DND-41 (cell line): ENCODE data around the gene TRIM67.

ENCODE experiments used
- ATAC-seq: fragments of 200-7000 bp; cut with Tn5 transposase; 3 replicates; pipeline ENCODE4 v1.9.1; 2021; ENCODE audit warnings: low read depth; ENCODE audit not compliant: insufficient read depth
- DNase-seq: peaks from one replicate; pipeline ENCODE4 v3.0.0-alpha.2; 2020
- H2AFZ ChIP-seq: 2 replicates; pipeline ENCODE4 v1.6.0; 2012; ENCODE audit warnings: low read depth, low read length
- H3K27ac ChIP-seq: 2 replicates; pipeline ENCODE4 v1.5.1; 2012; ENCODE audit warnings: low read length, inconsistent platforms
- H3K27me3 ChIP-seq: fragments of 200-600 bp; sonication (generic); 2 replicates; pipeline ENCODE4 v1.6.0; 2012; ENCODE audit warnings: low read length, mild to moderate bottlenecking, inconsistent platforms; ENCODE audit not compliant: insufficient read depth, poor library complexity
- H3K36me3 ChIP-seq: 2 replicates; pipeline ENCODE4 v1.5.1; 2012; ENCODE audit warnings: low read length, inconsistent platforms; ENCODE audit not compliant: insufficient read depth
- H3K4me1 ChIP-seq: 2 replicates; pipeline ENCODE4 v1.5.1; 2012; ENCODE audit warnings: mild to moderate bottlenecking, low read length; ENCODE audit not compliant: insufficient read depth
- H3K4me2 ChIP-seq: 2 replicates; pipeline ENCODE4 v1.6.0; 2012; ENCODE audit warnings: mild to moderate bottlenecking, moderate library complexity, low read length, inconsistent platforms; ENCODE audit not compliant: insufficient read depth
- H3K4me3 ChIP-seq, 2 experiments: fragments of 200-600 bp in 1 of 2; shearing (Covaris generic) in 1 of 2; 2 replicates each; pipeline ENCODE4 v1.5.1; 2012 to 2016; ENCODE audit warnings: inconsistent platforms in 2 of 2, low read length in 2 of 2, mild to moderate bottlenecking in 2 of 2, low read depth in 1 of 2, moderate library complexity in 1 of 2
- H3K79me2 ChIP-seq: 2 replicates; pipeline ENCODE4 v1.6.0; 2012; ENCODE audit warnings: low read length, inconsistent platforms; ENCODE audit not compliant: insufficient read depth
- H3K9ac ChIP-seq: 2 replicates; pipeline ENCODE4 v1.6.0; 2012; ENCODE audit warnings: low read depth, mild to moderate bottlenecking, inconsistent platforms, low read length, moderate library complexity
- H3K9me3 ChIP-seq: 2 replicates; pipeline ENCODE4 v1.5.1; 2012; ENCODE audit warnings: low read length, moderate library complexity, mild to moderate bottlenecking, inconsistent platforms; ENCODE audit not compliant: insufficient read depth, severe bottlenecking
- H4K20me1 ChIP-seq: 2 replicates; pipeline ENCODE4 v1.6.0; 2012; ENCODE audit warnings: low read length; ENCODE audit not compliant: insufficient read depth
- EZH2 ChIP-seq: IDR thresholded peaks from 3 replicates; pipeline ENCODE4 v1.6.1; 2012; ENCODE audit warnings: borderline replicate concordance, low read depth, mild to moderate bottlenecking, moderate library complexity, low read length, inconsistent platforms; ENCODE audit not compliant: severe bottlenecking
- TF ChIP-seq, protein P1 (sequence below): IDR thresholded peaks from 2 replicates; pipeline ENCODE4 v1.5.1; 2012; ENCODE audit warnings: borderline replicate concordance, low read length, moderate library complexity, mild to moderate bottlenecking; ENCODE audit not compliant: poor library complexity, severe bottlenecking; ENCODE audit errors: extremely low read depth

The TRIM67 gene

DNA sequence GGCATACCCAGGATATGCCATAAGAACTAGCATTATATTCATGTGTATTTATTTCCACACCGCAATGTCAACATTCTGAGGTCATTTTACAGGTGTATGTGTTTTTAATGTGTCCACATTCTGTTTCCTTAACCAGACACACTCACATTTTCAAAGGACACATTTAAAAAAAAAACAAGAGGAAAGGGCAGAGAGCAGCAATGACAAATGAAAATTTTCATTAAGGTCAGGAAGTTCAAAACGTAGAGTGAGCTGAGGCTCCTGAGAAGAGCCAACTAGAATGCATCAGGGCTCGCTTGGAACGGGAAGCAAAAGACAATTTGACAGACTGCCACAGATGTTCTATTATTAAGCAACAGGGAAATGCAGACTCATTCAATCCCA, 74.3 kb downstream of the TRIM67 start:
- H3K9me3 ChIP-seq = no peaks in the 10 kb centered on the region
- no peak overlapping the region for H3K4me3 ChIP-seq
- peaks cover 35% of the 10 kb centered on the region for H3K79me2 ChIP-seq
- peaks cover 58% of the 10 kb centered on the region for H3K36me3 ChIP-seq
- no peak for ATAC-seq
- H3K4me2 ChIP-seq = no peak overlapping the region
- H3K4me1 ChIP-seq = peaks cover 17% of the 10 kb centered on the region
- no peak overlapping the region for H2AFZ ChIP-seq
- no peak overlapping the region for H3K9ac ChIP-seq
- DNase-seq = no peak
- H3K27me3 ChIP-seq = no peaks in the 10 kb centered on the region
- no peak overlapping the region for H3K27ac ChIP-seq
- TF ChIP-seq EZH2 = no peak
- TF ChIP-seq, protein P1, sequence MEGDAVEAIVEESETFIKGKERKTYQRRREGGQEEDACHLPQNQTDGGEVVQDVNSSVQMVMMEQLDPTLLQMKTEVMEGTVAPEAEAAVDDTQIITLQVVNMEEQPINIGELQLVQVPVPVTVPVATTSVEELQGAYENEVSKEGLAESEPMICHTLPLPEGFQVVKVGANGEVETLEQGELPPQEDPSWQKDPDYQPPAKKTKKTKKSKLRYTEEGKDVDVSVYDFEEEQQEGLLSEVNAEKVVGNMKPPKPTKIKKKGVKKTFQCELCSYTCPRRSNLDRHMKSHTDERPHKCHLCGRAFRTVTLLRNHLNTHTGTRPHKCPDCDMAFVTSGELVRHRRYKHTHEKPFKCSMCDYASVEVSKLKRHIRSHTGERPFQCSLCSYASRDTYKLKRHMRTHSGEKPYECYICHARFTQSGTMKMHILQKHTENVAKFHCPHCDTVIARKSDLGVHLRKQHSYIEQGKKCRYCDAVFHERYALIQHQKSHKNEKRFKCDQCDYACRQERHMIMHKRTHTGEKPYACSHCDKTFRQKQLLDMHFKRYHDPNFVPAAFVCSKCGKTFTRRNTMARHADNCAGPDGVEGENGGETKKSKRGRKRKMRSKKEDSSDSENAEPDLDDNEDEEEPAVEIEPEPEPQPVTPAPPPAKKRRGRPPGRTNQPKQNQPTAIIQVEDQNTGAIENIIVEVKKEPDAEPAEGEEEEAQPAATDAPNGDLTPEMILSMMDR = no peak
- H4K20me1 ChIP-seq = no peaks in the 10 kb centered on the region; the same call in 1 of the 2 replicates

DNA sequence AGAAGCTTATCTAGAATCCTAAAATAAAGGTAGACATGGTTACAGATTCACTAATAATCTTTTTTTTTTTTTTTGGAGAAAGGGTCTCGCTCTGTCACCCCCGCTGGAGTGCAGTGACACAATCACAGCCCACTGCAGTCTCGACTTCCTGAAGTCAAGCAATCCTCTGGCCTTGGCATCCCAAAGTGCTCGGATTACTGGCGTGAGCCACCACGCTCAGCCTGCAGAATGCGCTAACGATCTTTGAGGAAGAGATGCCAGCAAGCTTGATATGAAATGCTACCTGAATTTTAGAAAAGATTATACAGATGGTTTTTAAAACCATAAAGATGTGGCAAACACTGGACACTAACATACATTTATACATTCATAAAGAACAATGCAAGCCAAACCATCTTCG, 75.1 kb downstream of the TRIM67 start:
- DNase-seq (no peak), ATAC-seq (no peak)
- Histone ChIP-seq H3K4me1 (peaks cover 17% of the 10 kb centered on the region), H3K4me3 (no peak overlapping the region), H3K27me3 (no peaks in the 10 kb centered on the region), H3K9ac (no peak overlapping the region), H3K9me3 (no peaks in the 10 kb centered on the region), H3K4me2 (no peak overlapping the region), H4K20me1 (no peaks in the 10 kb centered on the region; the same call in 1 of the 2 replicates), H3K27ac (no peak overlapping the region), H3K36me3 (peaks cover 55% of the 10 kb centered on the region), H2AFZ (no peak overlapping the region), H3K79me2 (peaks cover 43% of the 10 kb centered on the region)
- TF ChIP-seq EZH2 = no peak
- TF ChIP-seq, protein P1 = no peak

DNA sequence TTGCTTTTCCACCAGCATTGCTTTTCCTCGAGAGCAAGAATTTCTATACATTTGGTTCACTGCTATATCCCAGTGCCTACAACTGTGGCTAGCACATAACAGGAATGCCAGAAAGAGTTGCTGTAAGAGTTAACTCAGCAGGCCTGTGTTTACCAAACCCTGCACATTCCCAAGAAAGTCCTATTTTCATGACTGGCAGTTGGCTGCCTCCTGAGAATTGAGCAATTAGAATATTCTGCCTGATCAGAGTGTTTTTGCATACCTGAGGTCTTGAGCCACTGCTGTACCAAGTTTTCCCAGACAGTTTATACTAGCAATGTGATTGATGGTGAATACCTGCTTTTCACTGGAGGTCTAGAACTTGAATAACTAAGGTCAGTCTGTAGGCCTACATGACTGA, 76.4 kb downstream of the TRIM67 start:
- no peak for ATAC-seq
- H3K4me1 ChIP-seq = peaks cover 29% of the 10 kb centered on the region
- no peak overlapping the region for H3K4me3 ChIP-seq
- no peaks in the 10 kb centered on the region for H3K9me3 ChIP-seq
- no peak overlapping the region for H3K27ac ChIP-seq
- no peak for DNase-seq
- peaks cover 46% of the 10 kb centered on the region for H3K36me3 ChIP-seq
- peaks cover 52% of the 10 kb centered on the region for H3K79me2 ChIP-seq
- TF ChIP-seq EZH2 = no peak
- TF ChIP-seq, protein P1 = no peak
- H2AFZ ChIP-seq = no peak overlapping the region
- H4K20me1 ChIP-seq = no peaks in the 10 kb centered on the region; the same call in 1 of the 2 replicates
- no peak overlapping the region for H3K9ac ChIP-seq
- H3K4me2 ChIP-seq = no peak overlapping the region
- no peaks in the 10 kb centered on the region for H3K27me3 ChIP-seq

DNA sequence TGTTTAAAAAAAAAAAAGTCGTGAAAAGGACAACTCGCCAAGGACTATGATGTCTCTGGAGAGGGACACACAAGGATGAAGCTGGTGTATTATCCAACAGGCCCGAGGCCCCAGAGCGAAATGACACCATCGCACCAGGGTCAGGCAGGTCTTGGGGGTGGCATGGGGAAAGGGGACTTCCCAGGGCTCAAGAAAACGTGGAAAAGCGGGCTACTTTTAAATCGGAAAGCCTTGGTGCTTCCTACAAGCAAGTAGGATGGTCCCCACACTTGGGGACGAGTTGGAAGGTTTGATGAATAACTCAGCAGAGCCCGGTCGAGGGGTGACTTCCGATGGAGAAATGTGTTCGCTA, 78.6 kb downstream of the TRIM67 start:
- Histone ChIP-seq H4K20me1 (peaks cover 4% of the 10 kb centered on the region; the same call in 1 of the 2 replicates), H3K79me2 (peaks cover 66% of the 10 kb centered on the region), H3K9me3 (no peaks in the 10 kb centered on the region), H3K27me3 (no peaks in the 10 kb centered on the region), H3K36me3 (peaks cover 37% of the 10 kb centered on the region), H3K4me2 (peak overlapping the region; percentile 77), H3K9ac (peak overlapping the region; percentile 68), H3K27ac (peak overlapping the region; percentile 81), H3K4me3 (peak overlapping the region; percentile 65 to 97), H3K4me1 (peaks cover 46% of the 10 kb centered on the region), H2AFZ (peak overlapping the region; percentile 82)
- ATAC-seq (peak; percentile 7; the same call in 1 of the 3 replicates), DNase-seq (no peak)
- TF ChIP-seq EZH2 = no peak
- TF ChIP-seq, protein P1 = no peak
